ENCODE data around the gene PSMD9. TPM values are rescaled to one million over a fixed set of nuclear protein-coding genes. Genes with fewer than 3 reads are reported as not detected.

PSMD9 gene
- total RNA-seq, 2 experiments from 2014 or later, result 89.2 to 142 TPM

DNA sequence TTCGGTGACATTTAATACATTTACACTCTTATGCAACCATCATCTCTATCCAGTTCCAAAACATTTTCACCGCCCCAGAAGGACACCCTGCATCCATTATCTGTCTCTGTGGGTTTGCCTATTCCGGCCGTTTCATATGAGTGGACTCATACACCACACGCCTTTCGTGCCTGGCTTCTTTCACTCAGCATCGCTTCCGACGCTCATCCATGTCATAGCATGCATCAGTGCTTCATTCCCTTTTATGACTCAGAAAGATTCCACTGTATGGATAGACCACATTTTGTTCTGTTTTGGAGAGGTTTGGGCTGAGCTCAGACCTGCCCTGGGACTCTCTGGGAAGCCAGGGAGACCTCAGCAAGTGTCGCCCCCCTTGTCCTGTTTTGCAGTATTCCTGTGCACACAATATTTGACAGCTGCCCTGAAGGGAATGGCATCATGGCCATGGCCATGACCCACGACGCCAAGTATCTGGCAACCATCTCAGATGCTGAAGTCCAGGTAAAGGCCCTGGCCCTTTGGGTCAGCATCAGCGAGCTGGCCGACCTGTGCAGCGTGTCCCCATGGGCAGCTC, 53.6 kb downstream of the PSMD9 start:
- Histone ChIP-seq H3K36me3 (ENCODE audit: insufficient read depth, low read length) (peaks cover 53% of the 10 kb centered on the region), H3K4me1 (ENCODE audit: insufficient read depth, low read length, poor library complexity, severe bottlenecking) (peaks cover 7% of the 10 kb centered on the region), H3K27ac (ENCODE audit: low read depth, low read length, poor library complexity, severe bottlenecking) (no peak overlapping the region), H3K9me2 (ENCODE audit: insufficient read depth, low read length) (no peaks in the 10 kb centered on the region), H3K4me3 (ENCODE audit: low read depth, low read length, poor library complexity, severe bottlenecking) (no peak overlapping the region), H3K4me2 (ENCODE audit: low read length) (no peak overlapping the region), H2AFZ (ENCODE audit: low read length) (no peak overlapping the region), H3K79me2 (ENCODE audit: insufficient read depth, low read depth, low read length) (no peaks in the 10 kb centered on the region), H4K20me1 (ENCODE audit: insufficient read depth, low read length) (no peaks in the 10 kb centered on the region), H3K9me3 (ENCODE audit: low read length) (peaks cover 10% of the 10 kb centered on the region; the same call in 1 of the 2 replicates)
- no peak for DNase-seq (ENCODE audit: low spot score)
- ChIA-PET CTCF (ENCODE audit: unreplicated experiment) (no interaction called here), POLR2A (interaction anchor here (0.5 to 0.6 kb wide), 2 partner anchors 15 to 1467 kb away, joined by 3 to 5 read pairs; no protein-coding TSS in a partner anchor)
- no TSS peak for BruUV-seq (replicated peaks)
- TF ChIP-seq CTCF (conservative IDR thresholded peaks at IDR 0.05; ENCODE audit: low read length) (no peak), EZH2phosphoT487 (IDR thresholded peaks at IDR 0.05; ENCODE audit: borderline replicate concordance, low read depth, low read length) (no peak)
- intact Hi-C loops (cut with micrococcal nuclease; ENCODE audit: unreplicated experiment), result no loop called here

- no peak for TF ChIP-seq EZH2phosphoT487 (IDR thresholded peaks at IDR 0.05; ENCODE audit: borderline replicate concordance, low read depth, low read length)
- no peak for TF ChIP-seq CTCF (conservative IDR thresholded peaks at IDR 0.05; ENCODE audit: low read length)
- Histone ChIP-seq H3K36me3 (ENCODE audit: insufficient read depth, low read length) (peaks cover 44% of the 10 kb centered on the region), H3K27ac (ENCODE audit: low read depth, low read length, poor library complexity, severe bottlenecking) (no peak overlapping the region), H3K4me3 (ENCODE audit: low read depth, low read length, poor library complexity, severe bottlenecking) (no peak overlapping the region), H3K79me2 (ENCODE audit: insufficient read depth, low read depth, low read length) (no peaks in the 10 kb centered on the region), H3K9me3 (ENCODE audit: low read length) (peaks cover 10% of the 10 kb centered on the region; the same call in 1 of the 2 replicates), H3K4me1 (ENCODE audit: insufficient read depth, low read length, poor library complexity, severe bottlenecking) (peaks cover 6% of the 10 kb centered on the region), H2AFZ (ENCODE audit: low read length) (no peak overlapping the region), H3K4me2 (ENCODE audit: low read length) (no peak overlapping the region), H3K9me2 (ENCODE audit: insufficient read depth, low read length) (no peaks in the 10 kb centered on the region), H4K20me1 (ENCODE audit: insufficient read depth, low read length) (no peaks in the 10 kb centered on the region)
- DNase-seq (ENCODE audit: low spot score), result no peak
- CTCF ChIA-PET (ENCODE audit: unreplicated experiment), result no interaction called here
- no TSS peak for BruUV-seq (replicated peaks)
- intact Hi-C loops (cut with micrococcal nuclease; ENCODE audit: unreplicated experiment), result no loop called here
- POLR2A ChIA-PET, result no interaction called here
Measured at GRCh38 chr12:121943926-121944325, 55.3 kb downstream of the PSMD9 start.

DNA sequence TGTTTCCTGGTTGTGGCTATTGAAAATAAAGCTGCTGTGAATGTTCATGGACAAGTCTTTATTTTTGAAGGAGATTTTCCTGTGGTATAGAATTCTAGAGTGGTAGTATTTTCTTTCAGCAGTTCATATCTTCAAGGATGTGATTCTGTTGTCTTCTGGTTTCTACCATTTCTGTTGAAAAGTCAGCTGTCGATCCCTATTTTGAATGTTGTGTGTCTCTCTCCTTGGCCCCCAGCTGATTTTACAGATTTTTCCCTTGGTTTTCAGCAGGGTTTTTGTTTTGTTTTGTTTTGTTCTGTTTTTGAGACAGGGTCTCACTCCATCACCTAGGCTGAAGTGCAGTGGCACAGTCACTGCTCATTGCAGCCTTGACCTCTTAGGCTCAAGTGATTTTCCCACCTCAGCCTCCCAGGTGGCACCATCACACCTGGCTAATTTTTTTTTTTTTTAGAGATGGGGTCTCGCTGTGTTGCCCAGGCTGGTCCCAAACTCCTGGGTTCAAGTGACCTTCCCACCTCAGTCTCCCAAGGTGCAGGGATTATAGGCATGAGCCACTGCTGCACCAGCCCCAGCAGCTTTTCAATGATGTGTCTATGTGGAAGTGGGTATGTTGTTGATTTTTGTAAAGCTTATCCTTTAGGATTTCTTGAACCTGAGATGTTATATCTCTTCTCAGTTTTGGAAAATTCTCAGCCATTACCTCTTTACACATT, 57.9 kb downstream of the PSMD9 start:
- ChIA-PET CTCF (ENCODE audit: unreplicated experiment) (no interaction called here), POLR2A (interaction anchor here (0.5 to 1.0 kb wide), 2 partner anchors 63 to 182 kb away, joined by 3 read pairs; no protein-coding TSS in a partner anchor)
- H3K27ac ChIP-seq (ENCODE audit: low read depth, low read length, poor library complexity, severe bottlenecking), result no peak overlapping the region
- no peaks in the 10 kb centered on the region for H4K20me1 ChIP-seq (ENCODE audit: insufficient read depth, low read length)
- no peaks in the 10 kb centered on the region for H3K9me2 ChIP-seq (ENCODE audit: insufficient read depth, low read length)
- no peak for DNase-seq (ENCODE audit: low spot score)
- H3K79me2 ChIP-seq (ENCODE audit: insufficient read depth, low read depth, low read length), result no peaks in the 10 kb centered on the region
- intact Hi-C loops (cut with micrococcal nuclease; ENCODE audit: unreplicated experiment), result no loop called here
- TF ChIP-seq EZH2phosphoT487 (IDR thresholded peaks at IDR 0.05; ENCODE audit: borderline replicate concordance, low read depth, low read length), result no peak
- no peak for TF ChIP-seq CTCF (conservative IDR thresholded peaks at IDR 0.05; ENCODE audit: low read length)
- peaks cover 10% of the 10 kb centered on the region; the same call in 1 of the 2 replicates for H3K9me3 ChIP-seq (ENCODE audit: low read length)
- no peak overlapping the region for H3K4me2 ChIP-seq (ENCODE audit: low read length)
- no peak overlapping the region for H3K4me3 ChIP-seq (ENCODE audit: low read depth, low read length, poor library complexity, severe bottlenecking)
- no peaks in the 10 kb centered on the region for H3K4me1 ChIP-seq (ENCODE audit: insufficient read depth, low read length, poor library complexity, severe bottlenecking)
- BruUV-seq (replicated peaks), result no TSS peak
- no peak overlapping the region for H2AFZ ChIP-seq (ENCODE audit: low read length)
- peaks cover 36% of the 10 kb centered on the region for H3K36me3 ChIP-seq (ENCODE audit: insufficient read depth, low read length)
